ENCODE results near the gene ZBTB16.

GRCh38 chr11:114098927-114099326, 39.4 kb downstream of the ZBTB16 start:
- TF ChIP-seq, protein P1, sequence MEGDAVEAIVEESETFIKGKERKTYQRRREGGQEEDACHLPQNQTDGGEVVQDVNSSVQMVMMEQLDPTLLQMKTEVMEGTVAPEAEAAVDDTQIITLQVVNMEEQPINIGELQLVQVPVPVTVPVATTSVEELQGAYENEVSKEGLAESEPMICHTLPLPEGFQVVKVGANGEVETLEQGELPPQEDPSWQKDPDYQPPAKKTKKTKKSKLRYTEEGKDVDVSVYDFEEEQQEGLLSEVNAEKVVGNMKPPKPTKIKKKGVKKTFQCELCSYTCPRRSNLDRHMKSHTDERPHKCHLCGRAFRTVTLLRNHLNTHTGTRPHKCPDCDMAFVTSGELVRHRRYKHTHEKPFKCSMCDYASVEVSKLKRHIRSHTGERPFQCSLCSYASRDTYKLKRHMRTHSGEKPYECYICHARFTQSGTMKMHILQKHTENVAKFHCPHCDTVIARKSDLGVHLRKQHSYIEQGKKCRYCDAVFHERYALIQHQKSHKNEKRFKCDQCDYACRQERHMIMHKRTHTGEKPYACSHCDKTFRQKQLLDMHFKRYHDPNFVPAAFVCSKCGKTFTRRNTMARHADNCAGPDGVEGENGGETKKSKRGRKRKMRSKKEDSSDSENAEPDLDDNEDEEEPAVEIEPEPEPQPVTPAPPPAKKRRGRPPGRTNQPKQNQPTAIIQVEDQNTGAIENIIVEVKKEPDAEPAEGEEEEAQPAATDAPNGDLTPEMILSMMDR (IDR thresholded peaks at IDR 0.05; ENCODE audit: insufficient read depth, low read length): no peak
- TF ChIP-seq REST (IDR thresholded peaks at IDR 0.05; ENCODE audit: insufficient replicate concordance, low read depth) (no peak), POLR2AphosphoS5 (IDR thresholded peaks at IDR 0.05; ENCODE audit: low read depth) (no peak), SPI1 (IDR thresholded peaks at IDR 0.05; ENCODE audit: borderline replicate concordance, low read depth) (no peak)

Data from HL-60 (cell line).